K562 (cell line): ENCODE results near the gene SLC9A2. TPM values are rescaled to one million over a fixed set of nuclear protein-coding genes. Genes with fewer than 3 reads are reported as not detected.

Experiments
- ATAC-seq: fragments of 200-7000 bp; cut with Tn5 transposase; 3 replicates; pipeline ENCODE4 v1.9.1; 2020; ENCODE audit warnings: moderate library complexity
- BruUV-seq: library from RNA; stranded (reverse); fragments of 400-500 nt; replicated peaks from 2 replicates; lab custom pipeline; 2021; lab: Mats Ljungman, UMichigan
- CTCF ChIA-PET: fragments of 300-600 bp; formaldehyde crosslinking; extraction: SDS; loops from one replicate; lab custom pipeline; 2021; ENCODE audit warnings: low intra/inter-chr PET ratio; lab: Yijun Ruan, JAX
- POLR2A ChIA-PET: fragments of 300-600, 350-650 bp; sonication (Branson Sonifier 250); formaldehyde crosslinking; extraction: SDS; loops from one replicate; lab custom pipeline; 2021; ENCODE audit warnings: antibody characterized with exemption, inconsistent platforms; lab: Yijun Ruan, JAX
- DNase-seq, 4 experiments: peaks; one replicate each; pipeline versions ENCODE4 v3.0.0 to v3.0.0-alpha.2; 2011 to 2018; ENCODE audit warnings: low spot score in 3 of 4, mixed read lengths in 3 of 4; ENCODE audit errors: extremely low read depth in 1 of 4
- FAIRE-seq: peaks from 2 replicates; lab custom pipeline; 2011; peaks lifted over from hg19 to GRCh38; lab: Jason Lieb, UNC
- H2AFZ ChIP-seq: 2 replicates; pipeline ENCODE4 v1.6.0; 2011; ENCODE audit warnings: low read depth, low read length, control low read depth, inconsistent platforms
- H3K27ac ChIP-seq: fragments of 200-600 bp; 3 replicates; pipeline ENCODE4 v1.8.0; 2011; ENCODE audit warnings: low read depth, mild to moderate bottlenecking, control low read depth, inconsistent platforms, low read length, moderate library complexity, mixed read lengths; ENCODE audit errors: extremely low read depth
- H3K27me3 ChIP-seq, 2 experiments: fragments of 300-600 bp in 1 of 2; 2 replicates in 1 of 2; 3 replicates in 1 of 2; pipeline versions ENCODE4 v1.6.0 to v1.8.0; 2011; ENCODE audit warnings: inconsistent platforms in 2 of 2, low read length in 2 of 2, mild to moderate bottlenecking in 1 of 2, mixed read lengths in 1 of 2, moderate library complexity in 1 of 2; ENCODE audit not compliant: control insufficient read depth in 2 of 2, insufficient read depth in 2 of 2
- H3K36me3 ChIP-seq: fragments of 300-600 bp; 3 replicates; pipeline ENCODE4 v1.8.0; 2011; ENCODE audit warnings: mild to moderate bottlenecking, low read length, inconsistent platforms; ENCODE audit not compliant: control insufficient read depth, insufficient read depth
- H3K4me1 ChIP-seq, 2 experiments: fragments of 200-600 bp in 1 of 2; replicated peaks in 1 of 2; 2 replicates in 1 of 2; 3 replicates in 1 of 2; pipeline versions ENCODE4 v1.5.1 to v1.8.0; 2011; ENCODE audit warnings: inconsistent platforms in 2 of 2, low read length in 2 of 2, mild to moderate bottlenecking in 1 of 2, mixed read lengths in 1 of 2, moderate library complexity in 1 of 2; ENCODE audit not compliant: control insufficient read depth in 2 of 2, insufficient read depth in 2 of 2
- H3K4me2 ChIP-seq: 2 replicates; pipeline ENCODE4 v1.6.1; 2011; ENCODE audit warnings: low read length, control low read depth, inconsistent platforms, mixed read lengths; ENCODE audit not compliant: insufficient read depth
- H3K4me3 ChIP-seq: fragments of 200-600 bp; sonication (generic), shearing (Covaris generic); 2 replicates; pipeline ENCODE4 v1.5.1; 2016; ENCODE audit warnings: control low read depth, inconsistent platforms
- H3K79me2 ChIP-seq: fragments of 200-600 bp; 3 replicates; pipeline ENCODE4 v1.8.0; 2011; ENCODE audit warnings: low read length, inconsistent platforms; ENCODE audit not compliant: control insufficient read depth, insufficient read depth
- H3K9ac ChIP-seq, 2 experiments: 2 replicates each; pipeline versions ENCODE4 v1.6.0 to v1.6.1; 2011; ENCODE audit warnings: low read depth in 2 of 2, low read length in 2 of 2, control low read depth in 1 of 2, inconsistent platforms in 1 of 2, mild to moderate bottlenecking in 1 of 2, mixed read lengths in 1 of 2; ENCODE audit not compliant: insufficient read depth in 1 of 2
- H3K9me1 ChIP-seq: one replicate; pipeline ENCODE4 v1.6.0; 2011; ENCODE audit warnings: inconsistent platforms, mild to moderate bottlenecking, low read length, moderate library complexity; ENCODE audit not compliant: control insufficient read depth, insufficient read depth
- H3K9me3 ChIP-seq: replicated peaks from 2 replicates; pipeline ENCODE4 v1.5.1; 2011; ENCODE audit warnings: low read depth, low read length, inconsistent platforms; ENCODE audit not compliant: control insufficient read depth, insufficient read depth
- H4K20me1 ChIP-seq: replicated peaks from 2 replicates; pipeline ENCODE4 v1.6.1; 2011; ENCODE audit warnings: low read length, inconsistent platforms, mixed read lengths; ENCODE audit not compliant: control insufficient read depth, insufficient read depth
- BMI1 ChIP-seq: fragments of 150-350 bp; IDR thresholded peaks from 2 replicates; pipeline ENCODE4 v1.6.1; 2014; ENCODE audit warnings: low read length
- MAFF ChIP-seq: IDR thresholded peaks from 2 replicates; pipeline ENCODE4 v1.6.1; 2012; ENCODE audit warnings: low read length, improper control_type of control experiment
- MECOM ChIP-seq: fragments of 250-450 bp; sonication (Bioruptor Pico); IDR thresholded peaks from 2 replicates; pipeline ENCODE4 v1.8.0; 2022; ENCODE audit warnings: inconsistent platforms
- MYNN ChIP-seq, 2 experiments: sonication (generic); formaldehyde crosslinking in 1 of 2; IDR thresholded peaks; 2 replicates each; pipeline versions ENCODE4 v1.5.0 to v1.6.1; 2016 to 2020; ENCODE audit warnings: antibody characterized with exemption in 1 of 2, missing genetic modification reagents in 1 of 2
- RAD51 ChIP-seq: fragments of 450-650 bp; IDR thresholded peaks from 2 replicates; pipeline ENCODE4 v1.7.1; 2016; ENCODE audit warnings: low read depth, mild to moderate bottlenecking, borderline replicate concordance
- SLC30A9 ChIP-seq: fragments of 250-450 bp; sonication (Bioruptor Pico); IDR thresholded peaks from 2 replicates; pipeline ENCODE4 v1.8.0; 2022; ENCODE audit warnings: mild to moderate bottlenecking, moderate library complexity
- TBP ChIP-seq: optimal IDR thresholded peaks from 2 replicates; pipeline ENCODE3; 2011; ENCODE audit warnings: low read depth, low read length, improper control_type of control experiment
- TEAD4 ChIP-seq, 2 experiments: sonication (generic) in 1 of 2; formaldehyde crosslinking in 1 of 2; IDR thresholded peaks; 2 replicates each; pipeline versions ENCODE4 v1.6.1 to v1.8.0; 2012 to 2022; ENCODE audit warnings: borderline replicate concordance in 1 of 2, inconsistent platforms in 1 of 2, low read length in 1 of 2, mild to moderate bottlenecking in 1 of 2, missing genetic modification reagents in 1 of 2
- ZNF239 ChIP-seq: fragments of 250-450 bp; sonication (Bioruptor Pico); IDR thresholded peaks from 2 replicates; pipeline ENCODE4 v1.4.0; 2020; ENCODE audit warnings: mild to moderate bottlenecking
- WGBS: fragments of 100-300 bp; shearing (Covaris generic); methylation state at CpG from one replicate; pipeline ENCODE4 v1.1.6; 2016; ENCODE audit warnings: low coverage, mixed read lengths; ENCODE audit not compliant: insufficient coverage; ENCODE audit errors: missing lambda C conversion rate; 5-methylcytosine and 5-hydroxymethylcytosine counted together
- in situ Hi-C: fragments of 300-500 bp; cut with MboI; formaldehyde crosslinking; loops from 4 replicates; pipeline ENCODE4 v1.15.0; 2018; ENCODE audit warnings: inconsistent platforms, mixed read lengths
- intact Hi-C: fragments of 100-400 bp; cut with micrococcal nuclease; formaldehyde crosslinking; loops from 2 replicates; pipeline ENCODE4 v1.14.2; 2022
- polyA plus RNA-seq, 8 experiments: library from polyadenylated mRNA; depleted of rRNA in 4 of 8; stranded (reverse) in 5 of 8; unstranded in 3 of 8; fragments of >200 nt; fragmentation: Nextera tagmentation in 2 of 8; fragmentation: Illumina TruSeq in 1 of 8; extraction: Ambion mirVana in 2 of 8; extraction: Trizol in 1 of 8; gene quantifications; 2 replicates each; pipeline versions ENCODE4 v1.2.1 to v1.2.3, GENCODE V29; 2011 to 2014; ENCODE audit warnings: inconsistent platforms in 1 of 8, missing spikeins in 1 of 8
- total RNA-seq, 7 experiments: library from RNA; depleted of rRNA in 6 of 7; stranded (reverse); fragments of >200 nt in 6 of 7; fragmentation: Illumina TruSeq in 2 of 7; extraction: Trizol in 2 of 7; gene quantifications; 2 replicates each; pipeline versions ENCODE4 v1.2.1 to v1.2.3, GENCODE V29; 2011 to 2021; ENCODE audit warnings: low replicate concordance in 1 of 7
- TF ChIP-seq, protein P1 (sequence below), 3 experiments: fragments of 200-800 bp in 1 of 3; fragments of 250-450 bp in 1 of 3; fragments of 450-650 bp in 1 of 3; sonication (Bioruptor Pico) in 1 of 3; sonication (Bioruptor generic) in 1 of 3; formaldehyde crosslinking in 1 of 3; IDR thresholded peaks; 2 replicates each; pipeline versions ENCODE4 v1.6.1 to v1.8.0; 2016 to 2022; ENCODE audit warnings: mild to moderate bottlenecking in 2 of 3, missing genetic modification characterization in 2 of 3, missing compliant biosample characterization in 1 of 3, moderate library complexity in 1 of 3
- TF ChIP-seq, protein P2 (sequence below): sonication (generic); IDR thresholded peaks from 2 replicates; pipeline ENCODE4 v1.6.1; 2016
- TF ChIP-seq, protein P3 (sequence below): sonication (generic); formaldehyde crosslinking; IDR thresholded peaks from 2 replicates; pipeline ENCODE4 v1.8.0; 2022; ENCODE audit warnings: mild to moderate bottlenecking, missing genetic modification reagents, borderline replicate concordance

The SLC9A2 gene
- total and polyA plus RNA-seq, 9 of the 15 experiments (the other 6 are each of a cell fraction or from before 2014, with no cell fraction given), result 0.45 to 3.3 (median 1.6) TPM

DNA sequence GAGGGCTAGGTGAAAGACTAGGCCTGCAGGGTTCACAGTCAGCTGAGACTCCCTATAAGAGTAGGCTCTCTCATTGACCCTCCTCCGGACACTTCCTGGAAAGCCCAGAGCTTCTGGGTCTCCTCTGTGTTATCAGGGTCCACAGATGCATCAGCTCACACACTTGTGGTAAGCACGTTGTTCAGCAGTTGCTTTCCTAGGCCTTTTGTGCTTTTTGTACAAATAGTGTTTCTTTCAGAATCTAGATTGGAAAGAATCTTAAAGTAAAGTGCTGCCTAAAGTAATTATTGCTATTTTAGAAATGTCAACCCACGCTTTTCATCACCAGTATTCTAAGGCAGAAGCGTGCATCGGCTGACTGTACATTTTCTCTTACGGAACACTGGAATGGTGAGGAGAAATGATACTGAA lies 15.5 kb downstream of the SLC9A2 start:
- FAIRE-seq, result peak; percentile 97
- TF ChIP-seq, protein P1, sequence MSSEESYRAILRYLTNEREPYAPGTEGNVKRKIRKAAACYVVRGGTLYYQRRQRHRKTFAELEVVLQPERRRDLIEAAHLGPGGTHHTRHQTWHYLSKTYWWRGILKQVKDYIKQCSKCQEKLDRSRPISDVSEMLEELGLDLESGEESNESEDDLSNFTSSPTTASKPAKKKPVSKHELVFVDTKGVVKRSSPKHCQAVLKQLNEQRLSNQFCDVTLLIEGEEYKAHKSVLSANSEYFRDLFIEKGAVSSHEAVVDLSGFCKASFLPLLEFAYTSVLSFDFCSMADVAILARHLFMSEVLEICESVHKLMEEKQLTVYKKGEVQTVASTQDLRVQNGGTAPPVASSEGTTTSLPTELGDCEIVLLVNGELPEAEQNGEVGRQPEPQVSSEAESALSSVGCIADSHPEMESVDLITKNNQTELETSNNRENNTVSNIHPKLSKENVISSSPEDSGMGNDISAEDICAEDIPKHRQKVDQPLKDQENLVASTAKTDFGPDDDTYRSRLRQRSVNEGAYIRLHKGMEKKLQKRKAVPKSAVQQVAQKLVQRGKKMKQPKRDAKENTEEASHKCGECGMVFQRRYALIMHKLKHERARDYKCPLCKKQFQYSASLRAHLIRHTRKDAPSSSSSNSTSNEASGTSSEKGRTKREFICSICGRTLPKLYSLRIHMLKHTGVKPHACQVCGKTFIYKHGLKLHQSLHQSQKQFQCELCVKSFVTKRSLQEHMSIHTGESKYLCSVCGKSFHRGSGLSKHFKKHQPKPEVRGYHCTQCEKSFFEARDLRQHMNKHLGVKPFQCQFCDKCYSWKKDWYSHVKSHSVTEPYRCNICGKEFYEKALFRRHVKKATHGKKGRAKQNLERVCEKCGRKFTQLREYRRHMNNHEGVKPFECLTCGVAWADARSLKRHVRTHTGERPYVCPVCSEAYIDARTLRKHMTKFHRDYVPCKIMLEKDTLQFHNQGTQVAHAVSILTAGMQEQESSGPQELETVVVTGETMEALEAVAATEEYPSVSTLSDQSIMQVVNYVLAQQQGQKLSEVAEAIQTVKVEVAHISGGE (CRISPR knock-in tag; IDR thresholded peaks at IDR 0.05), result peak in 1 of 3 experiments; percentile 53; a peak in 2 of 6 replicates
- TF ChIP-seq TEAD4 (IDR thresholded peaks at IDR 0.05; ENCODE audit: low read length), result peak; percentile 83
- no peak for TF ChIP-seq TEAD4 (CRISPR knock-in tag; IDR thresholded peaks at IDR 0.05; ENCODE audit: borderline replicate concordance)
- TF ChIP-seq, protein P2, sequence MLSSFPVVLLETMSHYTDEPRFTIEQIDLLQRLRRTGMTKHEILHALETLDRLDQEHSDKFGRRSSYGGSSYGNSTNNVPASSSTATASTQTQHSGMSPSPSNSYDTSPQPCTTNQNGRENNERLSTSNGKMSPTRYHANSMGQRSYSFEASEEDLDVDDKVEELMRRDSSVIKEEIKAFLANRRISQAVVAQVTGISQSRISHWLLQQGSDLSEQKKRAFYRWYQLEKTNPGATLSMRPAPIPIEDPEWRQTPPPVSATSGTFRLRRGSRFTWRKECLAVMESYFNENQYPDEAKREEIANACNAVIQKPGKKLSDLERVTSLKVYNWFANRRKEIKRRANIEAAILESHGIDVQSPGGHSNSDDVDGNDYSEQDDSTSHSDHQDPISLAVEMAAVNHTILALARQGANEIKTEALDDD, result peak; percentile 59; the same call in 1 of the 2 replicates
- TF ChIP-seq BMI1, result no peak
- TF ChIP-seq MAFF, result no peak
- TF ChIP-seq MYNN (IDR thresholded peaks at IDR 0.05), result peak; percentile 75
- no peak for TF ChIP-seq MYNN (CRISPR knock-in tag; IDR thresholded peaks at IDR 0.05)
- TF ChIP-seq MECOM (CRISPR knock-in tag), result peak; percentile 46; the same call in 1 of the 2 replicates
- TF ChIP-seq RAD51, result no peak
- peak; percentile 74 for TF ChIP-seq TBP
- TF ChIP-seq, protein P3, sequence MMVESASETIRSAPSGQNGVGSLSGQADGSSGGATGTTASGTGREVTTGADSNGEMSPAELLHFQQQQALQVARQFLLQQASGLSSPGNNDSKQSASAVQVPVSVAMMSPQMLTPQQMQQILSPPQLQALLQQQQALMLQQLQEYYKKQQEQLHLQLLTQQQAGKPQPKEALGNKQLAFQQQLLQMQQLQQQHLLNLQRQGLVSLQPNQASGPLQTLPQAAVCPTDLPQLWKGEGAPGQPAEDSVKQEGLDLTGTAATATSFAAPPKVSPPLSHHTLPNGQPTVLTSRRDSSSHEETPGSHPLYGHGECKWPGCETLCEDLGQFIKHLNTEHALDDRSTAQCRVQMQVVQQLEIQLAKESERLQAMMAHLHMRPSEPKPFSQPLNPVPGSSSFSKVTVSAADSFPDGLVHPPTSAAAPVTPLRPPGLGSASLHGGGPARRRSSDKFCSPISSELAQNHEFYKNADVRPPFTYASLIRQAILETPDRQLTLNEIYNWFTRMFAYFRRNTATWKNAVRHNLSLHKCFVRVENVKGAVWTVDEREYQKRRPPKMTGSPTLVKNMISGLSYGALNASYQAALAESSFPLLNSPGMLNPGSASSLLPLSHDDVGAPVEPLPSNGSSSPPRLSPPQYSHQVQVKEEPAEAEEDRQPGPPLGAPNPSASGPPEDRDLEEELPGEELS, result no peak
- TF ChIP-seq ZNF239 (CRISPR knock-in tag), result no peak
- TF ChIP-seq SLC30A9 (CRISPR knock-in tag), result no peak

More for the DNA sequence above, 15.5 kb downstream of the SLC9A2 start:
- peak; percentile 94 for ATAC-seq
- H3K36me3 ChIP-seq, result no peaks in the 10 kb centered on the region; the same call in 2 of the 3 replicates
- H3K4me3 ChIP-seq, result peak overlapping the region; percentile 27
- peak overlapping the region; percentile 75 for H2AFZ ChIP-seq
- H3K27ac ChIP-seq, result peak overlapping the region; percentile 86
- peaks cover 43% of the 10 kb centered on the region for H3K79me2 ChIP-seq
- BruUV-seq, result no TSS peak
- H3K9me3 ChIP-seq, result no peaks in the 10 kb centered on the region
- ChIA-PET CTCF (no interaction called here), POLR2A (interaction anchor here (1.0 to 1.2 kb wide), 4 partner anchors 11 to 59 kb away, joined by 3 to 5 read pairs (median 4); no protein-coding TSS in a partner anchor)
- H3K9me1 ChIP-seq, result no peaks in the 10 kb centered on the region
- peaks cover 12 to 47% of the 10 kb centered on the region in 2 experiments for H3K4me1 ChIP-seq
- in situ Hi-C loops, result no loop called here
- intact Hi-C loops, result loop anchor here (2.0 to 5.0 kb wide), 3 partner anchors 16 to 67 kb away; partner anchors contain the start of gene SLC9A2
- H3K9ac ChIP-seq, result peak overlapping the region; percentile 1 to 70; a peak in 3 of 4 replicates
- no peaks in the 10 kb centered on the region for H4K20me1 ChIP-seq
- 0% methylated on average over 6 of the region's 6 CpGs for WGBS
- no peaks in the 10 kb centered on the region for H3K27me3 ChIP-seq
- DNase-seq, result peak; percentile 61 to 93 (median 75)
- peak overlapping the region; percentile 76 for H3K4me2 ChIP-seq
